Activated CD4-positive, alpha-beta T cell treated with anti-CD3 and anti-CD28 coated beads for 24 hours (primary cell): ENCODE data around the gene ZSCAN5C.
"Not testable (repeated sequence)": the region's sequence is repeated elsewhere in the genome, so short reads cannot be mapped to it uniquely, and the experiment has no call there.

Experiments used
- DNase-seq, 2 donors: peaks; one replicate each; pipeline ENCODE4 v3.0.0-alpha.2; 2020; ENCODE audit warnings: low read depth in 2 of 2

The ZSCAN5C gene, protein sequence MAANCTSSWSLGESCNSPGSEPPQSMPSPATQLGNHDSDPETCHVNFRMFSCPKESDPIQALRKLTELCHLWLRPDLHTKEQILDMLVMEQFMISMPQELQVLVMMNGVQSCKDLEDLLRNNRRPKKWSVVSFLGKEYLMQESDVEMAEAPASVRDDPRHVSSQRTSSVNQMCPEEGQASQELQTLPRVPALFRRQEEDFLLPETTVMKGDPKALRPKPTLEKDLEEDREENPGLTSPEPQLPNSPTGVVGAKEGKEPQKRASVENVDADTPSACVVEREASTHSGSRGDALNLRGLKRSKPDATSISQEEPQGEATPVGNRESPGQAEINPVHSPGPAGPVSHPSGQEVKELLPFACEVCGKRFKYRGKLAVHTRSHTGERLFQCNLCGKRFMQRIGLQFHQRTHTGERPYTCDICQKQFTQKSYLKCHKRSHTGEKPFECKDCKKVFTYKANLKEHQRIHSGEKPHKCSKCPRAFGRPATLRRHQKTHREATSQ

DNA sequence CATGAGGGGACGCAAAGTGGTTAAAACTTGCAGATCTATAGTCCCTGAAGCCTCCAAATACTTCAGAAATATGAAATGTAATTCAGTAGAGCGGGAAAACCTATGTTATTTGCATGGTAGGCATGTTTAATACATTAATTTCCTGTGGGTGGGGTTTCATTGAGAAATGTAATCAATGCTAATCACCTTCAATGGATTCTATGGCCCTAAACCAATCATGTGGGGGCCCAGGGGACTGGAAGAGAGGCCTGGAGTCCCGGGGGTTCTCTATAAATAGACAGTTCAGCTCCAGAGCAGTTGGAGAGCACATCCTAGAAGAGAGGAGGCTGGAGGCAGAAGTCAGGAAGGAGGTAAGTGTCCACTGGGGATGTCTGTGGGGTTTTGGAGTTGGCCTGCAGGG is at the start of gene ZSCAN5C:
ZSCAN5C (plus strand) TSS at position 301 of the 400 bp plus-strand sequence. CDS start 3,641 bp downstream, outside the sequence.
- no peak for DNase-seq

DNA sequence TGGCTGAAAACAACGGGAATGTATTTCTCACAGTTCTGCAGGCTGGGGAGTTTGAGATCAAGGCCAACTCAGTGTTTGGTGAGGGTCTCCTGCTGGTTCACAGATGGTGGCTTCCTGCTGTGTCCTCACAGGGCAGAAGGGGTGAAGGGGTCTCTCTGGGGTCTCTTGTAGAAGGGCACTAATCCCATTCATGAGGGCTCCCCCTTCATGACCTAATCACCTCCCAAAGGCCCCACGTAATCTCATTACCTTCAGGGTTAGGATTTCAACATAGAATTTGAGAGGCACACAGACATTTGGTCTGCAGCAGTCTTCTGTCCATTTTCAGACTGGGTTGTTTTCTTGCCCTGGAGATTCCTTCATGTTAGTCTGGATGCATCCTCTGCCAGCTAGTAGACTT is 49.4 kb upstream of the ZSCAN5C start:
- DNase-seq = no peak

DNA sequence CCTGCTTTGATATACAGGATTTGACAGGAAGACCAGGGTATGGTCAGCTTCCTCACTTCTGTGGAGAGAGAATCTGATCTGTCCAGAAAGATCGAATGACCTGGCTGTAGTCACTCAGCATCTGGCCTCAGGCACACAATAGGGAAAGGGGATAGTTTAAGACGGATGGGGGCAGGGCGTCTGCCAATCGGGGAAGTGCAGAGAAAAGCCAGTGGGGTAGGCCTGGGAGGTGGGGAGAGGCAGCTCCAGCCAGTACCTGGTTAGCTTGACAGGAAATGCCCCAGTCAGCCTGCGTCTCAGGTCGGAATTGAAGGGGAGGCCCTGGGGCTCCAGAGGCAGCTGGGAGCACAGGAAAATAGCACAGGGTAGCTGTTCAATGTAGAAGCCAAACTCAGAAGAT is 48.6 kb upstream of the ZSCAN5C start:
- DNase-seq = no peak

DNA sequence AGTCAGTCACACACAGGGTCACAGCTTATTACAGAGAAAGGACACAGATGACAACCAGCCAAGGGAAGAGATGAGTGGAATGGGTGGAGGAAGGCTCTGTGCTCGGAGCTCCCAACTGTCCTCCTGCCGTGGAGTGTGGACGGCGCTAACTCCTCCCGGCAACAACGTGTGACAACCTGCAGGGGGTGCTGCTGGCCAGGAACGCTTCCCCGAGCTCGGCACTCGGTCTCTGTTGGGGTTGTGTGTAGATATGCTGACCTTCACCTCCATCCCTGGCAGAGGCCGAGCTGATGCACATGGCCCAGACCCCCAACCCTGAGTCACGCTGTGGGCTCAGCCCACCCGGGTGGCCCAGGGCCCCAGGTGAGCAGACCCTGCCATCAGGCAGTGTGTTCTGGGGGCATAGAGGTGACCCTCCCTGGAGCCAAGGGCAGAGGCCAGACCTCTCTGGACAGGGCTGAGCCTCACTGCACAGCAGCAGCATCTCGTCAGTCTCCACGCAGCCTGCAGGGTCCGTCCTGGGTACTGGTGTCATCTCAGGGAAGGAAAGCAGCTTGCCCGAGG is 46.9 kb upstream of the ZSCAN5C start:
- DNase-seq = no peak

DNA sequence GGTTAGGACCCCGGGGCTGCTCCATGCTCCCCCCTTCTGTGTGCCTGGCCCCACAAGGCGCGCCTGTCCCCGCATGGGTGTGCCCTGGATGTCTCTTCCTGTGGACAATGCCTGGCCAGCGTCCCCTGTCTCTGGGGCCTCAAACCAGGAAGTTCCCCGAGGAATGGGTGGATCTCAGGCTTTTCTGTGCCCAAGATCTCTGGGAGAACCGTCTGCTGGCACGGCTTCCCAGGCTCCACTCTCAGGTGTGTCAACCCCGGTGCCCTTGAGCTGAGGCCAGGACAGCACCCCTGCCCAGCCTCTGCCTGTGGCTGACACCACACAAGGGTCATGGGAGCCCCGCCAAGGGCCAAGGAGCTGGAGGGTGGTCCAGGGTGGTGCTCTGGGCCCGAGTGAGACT is 45.3 kb upstream of the ZSCAN5C start:
- DNase-seq = no peak

DNA sequence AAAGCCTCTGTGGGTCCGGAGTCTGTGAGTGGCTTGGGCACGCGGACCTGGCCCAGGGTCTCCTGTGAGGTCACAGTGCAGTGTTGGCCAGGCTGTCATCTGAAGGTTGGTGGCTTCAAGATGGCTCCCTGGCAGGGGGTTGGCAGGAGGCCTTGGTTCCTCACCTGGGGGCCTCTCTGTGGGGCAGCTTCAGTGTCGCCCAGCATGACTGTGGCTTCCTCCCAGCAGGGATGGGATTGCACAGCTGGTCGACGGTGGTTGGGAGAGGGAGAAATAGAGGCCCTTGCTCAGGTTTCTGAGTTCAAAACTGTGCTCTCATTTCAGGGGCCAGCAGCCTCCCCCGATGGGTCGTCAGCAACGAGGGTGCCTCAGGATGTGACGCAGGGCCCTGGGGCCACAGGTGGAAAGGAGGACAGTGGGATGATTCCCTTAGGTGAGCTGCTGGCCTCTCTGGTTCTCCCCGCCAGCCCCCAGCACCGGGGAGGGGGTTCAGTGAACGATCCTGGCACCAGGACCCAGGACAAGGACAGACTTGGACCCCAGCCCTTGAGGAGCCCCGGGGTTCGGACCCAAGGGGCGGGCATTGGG is 43.8 kb upstream of the ZSCAN5C start:
- no peak for DNase-seq

DNA sequence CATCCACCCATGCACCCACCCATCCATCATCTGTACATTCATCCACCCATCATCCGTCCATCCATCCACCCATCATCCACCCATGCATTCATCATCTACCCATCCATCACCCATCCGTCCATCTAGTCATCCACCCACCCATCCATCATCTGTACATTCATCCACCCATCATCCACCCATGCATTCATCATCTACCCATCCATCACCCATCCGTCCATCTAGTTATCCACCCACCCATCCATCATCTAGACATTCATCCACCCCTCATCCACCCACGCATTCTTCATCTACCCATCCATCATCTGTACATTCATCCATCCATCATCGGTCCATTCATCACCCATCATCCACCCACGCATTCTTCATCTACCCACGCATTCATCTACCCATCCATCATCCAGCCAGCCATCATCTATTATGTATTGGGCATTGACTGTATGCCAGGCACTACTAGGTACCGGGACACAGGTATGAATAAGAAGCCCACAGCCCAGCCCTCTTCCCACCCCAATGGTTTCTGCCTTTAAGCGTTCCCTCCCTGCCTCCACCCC is 43.0 kb upstream of the ZSCAN5C start:
- no peak for DNase-seq

DNA sequence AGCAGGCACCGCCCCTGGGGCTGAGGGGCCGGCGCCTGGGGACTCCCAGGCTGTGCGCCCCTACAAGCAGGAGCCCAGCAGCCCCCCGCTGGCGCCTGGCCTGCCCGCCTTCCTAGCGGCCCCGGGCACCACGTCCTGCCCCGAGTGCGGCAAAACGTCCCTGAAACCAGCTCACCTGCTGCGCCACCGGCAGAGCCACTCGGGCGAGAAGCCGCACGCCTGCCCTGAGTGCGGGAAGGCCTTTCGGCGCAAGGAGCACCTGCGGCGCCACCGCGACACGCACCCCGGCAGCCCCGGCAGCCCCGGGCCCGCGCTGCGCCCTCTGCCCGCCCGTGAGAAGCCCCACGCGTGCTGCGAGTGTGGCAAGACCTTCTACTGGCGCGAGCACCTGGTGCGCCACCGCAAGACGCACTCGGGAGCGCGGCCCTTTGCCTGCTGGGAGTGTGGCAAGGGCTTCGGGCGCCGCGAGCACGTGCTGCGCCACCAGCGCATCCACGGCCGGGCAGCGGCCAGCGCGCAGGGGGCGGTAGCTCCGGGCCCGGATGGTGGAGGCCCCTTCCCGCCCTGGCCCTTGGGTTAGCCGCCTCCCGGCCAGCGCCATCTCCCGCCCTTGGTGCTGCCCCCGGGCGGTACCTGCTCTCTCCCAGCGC is 42.3 kb upstream of the ZSCAN5C start:
- no peak for DNase-seq

DNA sequence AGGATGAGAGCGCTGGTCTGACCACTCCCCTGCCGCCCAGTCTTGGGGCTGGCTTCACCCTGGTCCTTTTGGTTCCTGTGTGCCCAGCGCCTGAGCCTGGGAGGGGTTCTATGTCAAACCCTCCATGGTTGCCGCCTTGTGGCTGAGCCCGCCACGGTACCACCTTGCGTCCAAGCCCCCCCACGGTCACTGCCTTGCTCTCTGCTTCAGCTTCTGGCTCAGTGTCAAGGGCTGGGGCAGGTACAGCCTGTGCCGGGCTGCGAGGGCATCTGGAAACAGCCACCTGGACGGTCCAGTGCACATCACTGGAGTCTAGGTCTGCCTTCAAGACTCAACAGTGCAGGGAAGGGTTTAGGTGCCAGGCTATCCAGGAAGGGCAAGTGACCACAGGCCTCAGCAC is 40.5 kb upstream of the ZSCAN5C start:
- DNase-seq = no peak

DNA sequence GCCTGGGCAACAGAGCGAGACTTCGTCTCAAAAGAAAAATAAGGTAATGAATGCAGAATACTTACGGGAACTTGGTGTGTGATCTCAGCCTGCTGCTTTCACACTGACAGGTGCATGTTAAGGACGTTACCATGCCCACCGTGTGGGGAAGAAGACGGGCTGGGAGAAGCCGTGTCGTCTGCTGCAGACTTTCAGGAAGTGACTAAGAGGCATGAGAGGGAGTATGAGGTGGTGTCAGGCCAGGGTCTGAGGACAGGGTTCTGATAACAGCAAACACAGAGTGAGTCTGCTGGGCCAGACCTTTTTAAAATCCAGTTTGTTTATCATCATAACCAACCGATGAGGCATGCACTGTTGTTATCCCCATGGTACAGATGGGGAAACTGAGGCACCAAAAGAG is 39.8 kb upstream of the ZSCAN5C start:
- DNase-seq = peak in 1 of 2 donors; percentile 4

DNA sequence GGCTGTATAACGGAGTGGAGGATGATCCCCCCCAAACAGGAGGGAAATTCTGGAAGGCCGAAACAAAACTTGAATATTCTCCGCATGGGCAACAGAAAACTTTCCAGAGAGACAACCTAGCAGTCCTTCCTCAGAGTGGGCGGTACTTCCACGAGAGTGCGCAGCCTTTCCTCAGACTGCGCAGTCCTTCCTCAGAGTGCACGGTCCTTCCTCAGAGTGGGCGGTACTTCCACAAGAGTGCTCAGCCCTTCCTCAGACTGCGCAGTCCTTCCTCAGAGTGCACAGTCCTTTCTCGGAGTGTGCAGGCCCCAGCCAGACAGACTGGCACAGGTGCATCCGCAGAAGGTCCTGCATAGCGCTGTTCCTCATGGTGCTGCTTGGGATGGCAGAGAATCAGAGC is 39.0 kb upstream of the ZSCAN5C start:
- DNase-seq = no peak

DNA sequence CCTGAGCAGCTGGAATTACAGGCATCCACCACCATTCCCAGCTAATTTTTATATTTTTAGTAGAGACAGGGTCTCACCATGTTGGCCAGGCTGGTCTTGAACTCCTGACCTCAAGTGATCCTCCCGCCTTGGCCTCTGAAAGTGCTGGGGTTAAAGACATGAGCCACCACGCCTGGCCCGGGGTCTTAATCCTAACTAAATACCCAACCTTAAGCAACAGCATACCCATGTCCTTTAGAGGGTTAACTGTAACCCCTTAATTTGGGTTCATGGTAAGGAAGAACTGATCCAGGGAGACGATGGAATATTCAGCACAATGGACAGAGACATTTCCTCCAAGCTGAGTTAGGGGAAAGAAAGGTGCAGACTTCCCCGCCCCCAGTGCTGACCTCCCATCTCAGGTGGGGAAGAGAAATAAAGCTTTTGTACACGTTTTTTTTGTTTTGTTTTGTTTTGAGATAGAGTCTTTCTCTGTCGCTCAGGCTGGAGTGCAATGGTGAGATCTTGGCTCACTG is 35.0 kb upstream of the ZSCAN5C start:
- no peak for DNase-seq

DNA sequence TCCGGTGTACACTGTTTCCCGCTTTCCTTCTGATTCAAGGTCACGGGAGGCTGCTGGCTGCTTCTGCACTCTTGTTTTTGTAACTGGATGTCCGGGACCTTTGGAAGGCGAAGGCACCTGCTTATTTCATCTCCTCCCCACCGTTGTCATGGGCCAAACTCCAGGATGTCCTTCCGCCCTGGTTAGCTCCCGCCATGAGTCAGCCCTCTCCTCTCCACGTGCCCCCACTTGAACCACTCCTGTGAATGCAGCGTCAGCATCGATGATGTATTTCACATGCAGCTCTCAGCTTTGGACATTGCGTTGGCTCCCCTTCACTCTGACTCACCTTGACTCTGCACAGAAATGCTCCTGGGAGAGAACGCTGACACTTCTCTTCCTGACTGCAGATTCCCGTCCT is 31.8 kb upstream of the ZSCAN5C start:
- DNase-seq = no peak

DNA sequence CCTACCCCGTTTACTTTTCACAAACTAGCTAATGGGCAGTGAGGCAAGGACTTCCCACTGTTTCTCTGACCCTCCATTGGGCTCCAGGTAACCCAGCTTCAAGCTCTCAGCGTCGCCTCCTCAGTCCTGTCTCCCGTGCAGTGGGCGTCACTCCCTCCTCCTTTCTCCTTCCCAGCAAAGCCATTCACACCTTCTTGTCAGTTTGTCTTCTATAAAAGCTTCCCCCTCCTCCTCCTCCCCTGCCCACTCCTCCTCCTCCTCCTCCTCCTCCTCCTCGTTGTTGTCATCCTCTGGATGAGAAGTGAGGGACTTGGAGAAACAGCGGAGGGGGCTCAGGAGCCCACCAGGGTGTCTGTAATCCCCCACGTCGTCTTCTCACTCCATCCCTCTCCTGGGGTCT is 28.0 kb upstream of the ZSCAN5C start:
- DNase-seq = no peak

DNA sequence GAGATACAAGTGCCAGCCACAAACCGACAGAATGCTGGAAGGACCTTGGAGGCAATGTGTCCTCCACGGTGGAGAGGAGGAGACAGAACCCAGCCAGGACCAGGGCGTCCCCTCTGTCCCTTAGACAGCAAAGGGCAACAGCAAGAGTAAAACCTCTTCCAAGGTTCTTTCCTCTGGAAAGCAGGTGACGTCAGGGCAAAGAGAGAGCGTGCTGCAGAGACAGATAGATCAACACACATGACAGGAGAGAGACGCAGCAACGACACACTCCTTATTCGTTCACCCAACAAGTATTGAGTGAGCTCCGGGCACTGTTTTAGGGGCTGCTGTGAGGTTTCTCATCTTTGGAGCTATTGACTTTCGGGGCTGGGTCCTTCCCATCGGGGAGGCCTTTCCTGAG is 27.5 kb upstream of the ZSCAN5C start:
- no peak for DNase-seq

DNA sequence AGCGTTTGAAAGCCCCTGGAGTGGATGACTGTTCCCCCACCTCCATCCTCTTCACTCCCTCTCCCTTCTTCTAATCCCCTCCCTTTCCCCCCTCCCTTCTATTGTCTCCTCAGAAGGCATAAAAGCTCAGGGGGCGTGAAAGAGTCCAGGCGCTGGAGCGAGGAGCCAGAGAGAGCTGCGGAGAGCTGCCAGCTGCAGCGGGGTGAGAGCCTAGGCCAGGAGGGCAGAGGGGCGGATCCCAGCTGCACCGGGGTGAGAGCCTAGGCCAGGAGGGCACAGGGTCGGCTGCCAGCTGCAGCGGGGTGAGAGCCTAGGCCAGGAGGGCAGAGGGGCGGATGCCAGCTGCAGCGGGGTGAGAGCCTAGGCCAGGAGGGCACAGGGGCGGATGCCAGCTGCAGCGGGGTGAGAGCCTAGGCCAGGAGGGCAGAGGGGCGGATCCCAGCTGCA is 26.2 kb upstream of the ZSCAN5C start, which contains the start of gene GALP:
GALP (plus strand) TSS at position 148 of the 447 bp plus-strand sequence. CDS start 1,101 bp downstream, outside the sequence.
- DNase-seq = not testable (repeated sequence)

DNA sequence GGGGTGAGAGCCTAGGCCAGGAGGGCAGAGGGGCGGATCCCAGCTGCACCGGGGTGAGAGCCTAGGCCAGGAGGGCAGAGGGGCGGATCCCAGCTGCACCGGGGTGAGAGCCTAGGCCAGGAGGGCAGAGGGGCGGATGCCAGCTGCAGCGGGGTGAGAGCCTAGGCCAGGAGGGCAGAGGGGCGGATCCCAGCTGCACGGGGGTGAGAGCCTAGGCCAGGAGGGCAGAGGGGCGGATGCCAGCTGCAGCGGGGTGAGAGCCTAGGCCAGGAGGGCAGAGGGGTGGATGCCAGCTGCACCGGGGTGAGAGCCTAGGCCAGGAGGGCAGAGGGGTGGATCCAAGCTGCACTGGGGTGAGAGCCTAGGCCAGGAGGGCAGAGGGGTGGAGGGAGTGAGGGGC is 25.8 kb upstream of the ZSCAN5C start:
- not testable (repeated sequence) for DNase-seq

DNA sequence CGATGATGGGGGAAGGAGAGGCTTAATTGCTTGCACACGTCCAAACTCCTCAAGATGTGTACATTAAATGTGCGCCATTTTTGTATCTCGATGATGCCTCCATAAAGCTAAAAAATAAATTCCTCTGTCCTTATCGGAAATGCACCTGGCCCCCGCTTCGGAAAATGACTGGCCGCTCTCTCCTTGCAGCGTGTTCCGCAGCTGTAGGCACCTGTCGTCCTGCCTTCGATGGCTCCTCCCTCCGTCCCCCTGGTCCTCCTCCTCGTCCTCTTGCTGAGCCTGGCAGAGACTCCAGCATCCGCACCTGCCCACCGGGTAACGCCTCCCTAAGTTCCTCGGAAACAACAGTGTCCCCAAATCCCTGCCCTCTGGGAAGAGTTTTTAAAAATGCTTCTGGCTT is 25.2 kb upstream of the ZSCAN5C start:
- no peak for DNase-seq

DNA sequence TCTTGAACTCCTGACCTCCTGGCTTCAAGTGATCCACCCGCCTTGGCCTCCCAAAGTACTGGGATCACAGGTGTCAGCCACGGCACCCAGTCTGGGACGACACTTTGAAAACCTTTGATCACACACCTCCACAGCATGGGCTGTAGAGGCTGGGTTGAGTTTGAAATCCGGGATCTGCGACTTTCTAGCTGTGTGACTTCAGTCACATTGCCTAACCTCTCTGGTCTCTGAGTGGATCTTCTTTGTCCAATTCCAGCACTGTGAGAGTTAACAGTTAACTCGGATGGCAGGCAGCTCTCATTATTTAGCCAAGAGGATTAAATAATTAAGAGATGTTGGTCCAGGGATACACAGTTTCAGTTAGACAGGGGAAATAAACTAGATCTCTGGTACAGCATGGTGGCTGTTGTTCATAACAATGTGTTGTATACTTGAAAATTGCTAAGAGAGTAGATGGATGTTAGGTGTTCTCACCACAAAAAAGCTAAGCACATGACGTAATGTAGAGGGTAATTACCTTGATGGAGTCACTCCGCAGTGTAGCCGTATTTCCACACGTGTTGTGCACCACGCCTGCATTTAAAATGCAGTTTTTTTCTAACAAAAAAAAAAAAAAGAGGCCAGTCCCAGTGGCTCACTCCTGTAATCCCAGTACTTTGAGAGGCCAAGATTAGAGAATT is 24.4 kb upstream of the ZSCAN5C start:
- no peak for DNase-seq

DNA sequence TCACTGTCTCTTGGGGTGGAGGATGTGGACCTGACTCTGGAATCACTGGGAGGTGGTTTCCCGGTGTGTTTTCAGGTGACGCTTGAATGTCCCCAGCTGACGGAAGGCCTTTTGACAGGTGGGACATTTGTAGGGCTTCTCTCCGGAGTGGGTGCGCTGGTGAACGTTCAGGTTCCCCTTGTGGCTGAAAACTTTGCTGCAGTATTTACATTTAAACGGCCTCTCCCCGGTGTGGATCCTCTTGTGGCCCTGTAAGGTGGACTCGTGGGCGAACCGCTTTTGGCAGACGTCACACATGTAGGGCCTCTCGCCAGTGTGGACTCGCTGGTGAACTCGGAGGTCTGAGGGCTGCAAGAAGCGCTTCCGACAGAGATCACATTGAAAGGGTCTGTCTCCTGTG is 12.3 kb upstream of the ZSCAN5C start:
- no peak for DNase-seq

DNA sequence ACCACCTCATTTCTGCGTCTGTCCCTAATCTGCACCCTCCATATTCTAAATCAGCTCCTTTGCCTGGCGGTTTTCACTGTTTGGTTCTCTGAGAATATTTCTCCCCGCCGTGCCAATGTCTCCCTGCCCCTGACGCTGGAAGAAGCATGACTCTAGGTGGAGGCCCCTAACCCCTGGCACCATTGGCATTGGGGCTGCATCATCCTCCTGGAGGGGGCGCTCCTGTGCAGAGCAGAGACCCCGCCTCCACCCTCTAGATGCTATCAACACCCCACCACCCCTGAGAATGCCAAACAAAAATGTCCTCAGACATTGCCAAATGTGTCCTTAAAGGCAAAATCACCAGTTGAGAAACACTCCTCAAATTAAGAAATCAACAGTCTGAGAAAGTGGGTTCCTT is 11.0 kb upstream of the ZSCAN5C start:
- no peak for DNase-seq
